ENCODE data around the gene PFKL. TPM values are rescaled to one million over a fixed set of nuclear protein-coding genes. Genes with fewer than 3 reads are reported as not detected.

PFKL gene
- total RNA-seq, 2 experiments from 2014 or later: 218 to 221 TPM

GRCh38 chr21:44344541-44345183 lies 44.8 kb downstream of the PFKL start:
- H3K27ac Mint-ChIP-seq: no peak overlapping the region
- no peaks in the 10 kb centered on the region for H3K9me3 Mint-ChIP-seq
- no peak for DNase-seq
- peaks cover 13% of the 10 kb centered on the region for H3K4me1 Mint-ChIP-seq
- H3K4me3 Mint-ChIP-seq: no peak overlapping the region
- peaks cover 15% of the 10 kb centered on the region for H3K27me3 Mint-ChIP-seq
- H3K36me3 Mint-ChIP-seq (ENCODE audit: low read depth): no peaks in the 10 kb centered on the region
- ChIA-PET POLR2A (interaction anchor here (1.8 kb wide), 1 partner anchor 9 kb away, joined by 6 read pairs; the partner anchor contains the start of gene TRPM2), CTCF (interaction anchor here (0.7 kb wide), 2 partner anchors 9 to 135 kb away, joined by 3 read pairs; partner anchors contain the start of gene TRPM2)

- no peak overlapping the region for H3K27ac Mint-ChIP-seq
- DNase-seq: no peak
- no peaks in the 10 kb centered on the region for H3K9me3 Mint-ChIP-seq
- H3K4me1 Mint-ChIP-seq: peaks cover 5% of the 10 kb centered on the region
- H3K36me3 Mint-ChIP-seq (ENCODE audit: low read depth): no peaks in the 10 kb centered on the region
- ChIA-PET POLR2A (no interaction called here), CTCF (no interaction called here)
- H3K4me3 Mint-ChIP-seq: no peak overlapping the region
- peaks cover 15% of the 10 kb centered on the region for H3K27me3 Mint-ChIP-seq
Observed at GRCh38 chr21:44345495-44345894, 45.6 kb downstream of the PFKL start.

- ChIA-PET CTCF (no interaction called here), POLR2A (no interaction called here)
- H3K4me1 Mint-ChIP-seq: peaks cover 10% of the 10 kb centered on the region
Observed at GRCh38 chr21:44347911-44348451, 48.1 kb downstream of the PFKL start.

GRCh38 chr21:44348861-44349260 lies 49.0 kb downstream of the PFKL start:
- Mint-ChIP-seq H3K27me3 (peaks cover 18% of the 10 kb centered on the region), H3K4me1 (peaks cover 19% of the 10 kb centered on the region), H3K36me3 (ENCODE audit: low read depth) (no peaks in the 10 kb centered on the region), H3K4me3 (no peak overlapping the region), H3K27ac (no peak overlapping the region), H3K9me3 (no peaks in the 10 kb centered on the region)
- ChIA-PET POLR2A (interaction anchor here (1.0 kb wide), 1 partner anchor 10 kb away, joined by 3 read pairs; the partner anchor contains the start of gene CFAP410), CTCF (no interaction called here)
- DNase-seq: no peak

More at GRCh38 chr21:44347911-44348451, 48.1 kb downstream of the PFKL start:
- H3K27ac Mint-ChIP-seq: no peak overlapping the region
- H3K4me3 Mint-ChIP-seq: no peak overlapping the region
- H3K27me3 Mint-ChIP-seq: peaks cover 18% of the 10 kb centered on the region
- DNase-seq: no peak
- H3K9me3 Mint-ChIP-seq: no peaks in the 10 kb centered on the region
- H3K36me3 Mint-ChIP-seq (ENCODE audit: low read depth): no peaks in the 10 kb centered on the region

GRCh38 chr21:44349416-44349846 lies 49.6 kb downstream of the PFKL start:
- DNase-seq: no peak
- H3K4me3 Mint-ChIP-seq: no peak overlapping the region
- H3K27ac Mint-ChIP-seq: no peak overlapping the region
- CTCF ChIA-PET: no interaction called here
- peaks cover 18% of the 10 kb centered on the region for H3K27me3 Mint-ChIP-seq
- peaks cover 25% of the 10 kb centered on the region for H3K4me1 Mint-ChIP-seq
- H3K9me3 Mint-ChIP-seq: no peaks in the 10 kb centered on the region
- peaks cover 1% of the 10 kb centered on the region for H3K36me3 Mint-ChIP-seq (ENCODE audit: low read depth)
- POLR2A ChIA-PET: interaction anchor here (0.6 to 1.0 kb wide), 2 partner anchors 8 to 11 kb away, joined by 3 read pairs; partner anchors contain the start of gene CFAP410

- POLR2A ChIA-PET: interaction anchor here (0.6 kb wide), 1 partner anchor 8 kb away, joined by 3 read pairs; no protein-coding TSS in a partner anchor
- Mint-ChIP-seq H3K4me3 (no peak overlapping the region), H3K4me1 (peaks cover 30% of the 10 kb centered on the region), H3K27me3 (peaks cover 18% of the 10 kb centered on the region), H3K36me3 (ENCODE audit: low read depth) (peaks cover 6% of the 10 kb centered on the region), H3K9me3 (no peaks in the 10 kb centered on the region), H3K27ac (no peak overlapping the region)
- CTCF ChIA-PET: no interaction called here
- DNase-seq: no peak
Observed at GRCh38 chr21:44349847-44350772, 50.3 kb downstream of the PFKL start.

GRCh38 chr21:44350773-44351481 lies 51.1 kb downstream of the PFKL start:
- peaks cover 12% of the 10 kb centered on the region for H3K36me3 Mint-ChIP-seq (ENCODE audit: low read depth)
- ChIA-PET POLR2A (interaction anchor here (5.3 kb wide), 1 partner anchor 11 kb away, joined by 48 read pairs; the partner anchor contains the start of gene CFAP410), CTCF (interaction anchor here (1.3 kb wide), 1 partner anchor 11 kb away, joined by 4 read pairs; no protein-coding TSS in a partner anchor)
- no peak overlapping the region for H3K27ac Mint-ChIP-seq
- no peak overlapping the region for H3K4me3 Mint-ChIP-seq
- DNase-seq: no peak
- H3K27me3 Mint-ChIP-seq: peaks cover 17% of the 10 kb centered on the region
- H3K9me3 Mint-ChIP-seq: no peaks in the 10 kb centered on the region
- peaks cover 37% of the 10 kb centered on the region for H3K4me1 Mint-ChIP-seq

- CTCF ChIA-PET: interaction anchor here (1.3 kb wide), 1 partner anchor 12 kb away, joined by 4 read pairs; no protein-coding TSS in a partner anchor
- H3K9me3 Mint-ChIP-seq: no peaks in the 10 kb centered on the region
- peaks cover 44% of the 10 kb centered on the region for H3K4me1 Mint-ChIP-seq
- no peak overlapping the region for H3K4me3 Mint-ChIP-seq
- H3K36me3 Mint-ChIP-seq (ENCODE audit: low read depth): peaks cover 19% of the 10 kb centered on the region
- POLR2A ChIA-PET: interaction anchor here (0.9 to 5.3 kb wide), 2 partner anchors 9 to 12 kb away, joined by 3 to 48 read pairs; partner anchors contain the start of gene CFAP410
- no peak for DNase-seq
- no peak overlapping the region for H3K27ac Mint-ChIP-seq
- H3K27me3 Mint-ChIP-seq: peaks cover 12% of the 10 kb centered on the region
Observed at GRCh38 chr21:44351535-44352252, 51.8 kb downstream of the PFKL start.

- Mint-ChIP-seq H3K9me3 (no peaks in the 10 kb centered on the region), H3K27ac (peak overlapping the region; percentile 10), H3K4me3 (no peak overlapping the region), H3K4me1 (peaks cover 48% of the 10 kb centered on the region), H3K36me3 (ENCODE audit: low read depth) (peaks cover 23% of the 10 kb centered on the region), H3K27me3 (peaks cover 12% of the 10 kb centered on the region)
- ChIA-PET CTCF (interaction anchor here (1.3 to 1.4 kb wide), 2 partner anchors 12 to 129 kb away, joined by 3 to 4 read pairs; no protein-coding TSS in a partner anchor), POLR2A (interaction anchor here (0.9 to 5.3 kb wide), 5 partner anchors 8 to 339 kb away, joined by 3 to 48 read pairs (median 5); partner anchors contain the start of gene CFAP410)
- DNase-seq: no peak
Observed at GRCh38 chr21:44352253-44352860, 52.5 kb downstream of the PFKL start.

GRCh38 chr21:44353191-44353970 lies 53.5 kb downstream of the PFKL start, which contains the start of gene TRPM2:
TRPM2 (plus strand) TSS chr21:44353621; CDS start chr21:44353701, 80 bp downstream.
- Mint-ChIP-seq H3K27me3 (peaks cover 7% of the 10 kb centered on the region), H3K4me1 (peaks cover 48% of the 10 kb centered on the region)

More at GRCh38 chr21:44353191-44353970, 53.5 kb downstream of the PFKL start, which contains the start of gene TRPM2:
- POLR2A ChIA-PET: interaction anchor here (1.3 to 5.3 kb wide), 5 partner anchors 9 to 340 kb away, joined by 3 to 48 read pairs (median 5); partner anchors contain the start of gene CFAP410
- CTCF ChIA-PET: interaction anchor here (0.9 to 1.4 kb wide), 5 partner anchors 9 to 128 kb away, joined by 3 to 4 read pairs (median 4); no protein-coding TSS in a partner anchor
- Mint-ChIP-seq H3K36me3 (ENCODE audit: low read depth) (peaks cover 29% of the 10 kb centered on the region), H3K4me3 (peak within 1 kb of the TSS; percentile 78), H3K27ac (peak within 1 kb of the TSS; percentile 71), H3K9me3 (no peaks in the 10 kb centered on the region)
- DNase-seq: peak; percentile 60
